Activated naive CD4-positive, alpha-beta T cell (primary cell): Measurements from ENCODE around the gene NRXN3.

Experiments
- DNase-seq, 4 experiments: peaks; one replicate each; lab custom pipeline; 2025; lab: John Stamatoyannopoulos, UW

The NRXN3 gene

DNA sequence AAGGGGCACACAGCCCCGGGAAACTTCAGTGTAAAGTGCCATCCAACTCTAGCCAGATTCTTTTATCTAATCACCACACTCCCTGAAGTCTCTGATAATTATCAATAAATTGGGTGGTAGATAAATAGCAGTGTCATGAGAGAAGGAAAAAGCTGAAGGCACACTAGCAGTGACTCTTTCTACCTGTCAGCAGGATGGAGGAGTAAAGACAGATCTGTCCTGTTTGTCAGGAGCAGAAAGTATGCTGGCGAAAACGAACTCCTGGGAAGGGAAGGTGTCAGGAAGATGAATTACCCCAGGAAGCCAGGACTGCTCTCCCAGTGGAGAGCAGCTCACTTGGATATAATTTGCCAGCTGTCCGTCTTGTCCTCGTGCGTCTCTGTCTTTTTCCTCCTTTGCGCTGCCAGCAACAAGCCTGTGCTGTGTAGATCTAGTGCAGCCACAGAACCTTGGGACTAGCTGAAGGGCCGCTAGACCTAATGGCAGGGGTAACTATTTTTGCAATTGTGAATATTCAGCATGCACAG, 1059.3 kb downstream of the NRXN3 start:
- DNase-seq: no peak

DNA sequence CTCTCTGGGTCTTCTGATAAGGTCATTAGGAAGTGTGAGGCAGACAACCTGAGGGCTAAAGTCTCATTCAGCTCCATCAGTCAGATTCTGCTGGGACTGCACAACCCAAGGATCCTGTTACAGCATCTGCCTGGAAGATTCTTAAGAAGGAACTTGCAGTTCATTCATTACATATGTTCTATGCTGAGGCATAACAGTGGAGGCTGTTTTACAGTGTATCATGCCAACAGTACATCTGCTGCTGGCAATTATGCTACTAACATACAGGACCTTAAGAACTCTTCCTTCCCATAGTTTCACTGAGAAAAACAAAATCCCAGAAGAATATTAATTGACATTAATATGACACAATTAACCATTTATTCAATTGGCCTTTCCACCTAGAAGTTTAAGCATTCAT, 1072.5 kb downstream of the NRXN3 start:
- no peak for DNase-seq

DNA sequence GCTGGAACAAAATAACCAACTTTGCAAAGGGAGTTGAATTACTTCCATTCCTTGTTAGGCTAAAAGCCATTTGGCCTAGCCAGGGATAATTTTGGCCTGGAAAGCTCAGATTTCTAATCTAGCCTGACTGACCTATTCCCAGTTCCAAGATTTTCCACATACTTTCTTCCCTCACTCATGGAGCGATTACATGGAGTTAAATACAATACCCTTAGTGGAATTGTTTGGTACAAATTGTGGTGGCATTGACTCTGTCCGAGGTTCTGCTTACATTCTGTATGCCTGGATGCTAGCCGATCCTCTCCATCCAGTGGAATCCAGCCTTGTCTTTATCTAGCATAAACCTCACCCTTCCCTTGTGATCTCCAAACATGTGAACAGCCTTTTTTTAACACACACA, 1076.0 kb downstream of the NRXN3 start:
- DNase-seq: no peak

DNA sequence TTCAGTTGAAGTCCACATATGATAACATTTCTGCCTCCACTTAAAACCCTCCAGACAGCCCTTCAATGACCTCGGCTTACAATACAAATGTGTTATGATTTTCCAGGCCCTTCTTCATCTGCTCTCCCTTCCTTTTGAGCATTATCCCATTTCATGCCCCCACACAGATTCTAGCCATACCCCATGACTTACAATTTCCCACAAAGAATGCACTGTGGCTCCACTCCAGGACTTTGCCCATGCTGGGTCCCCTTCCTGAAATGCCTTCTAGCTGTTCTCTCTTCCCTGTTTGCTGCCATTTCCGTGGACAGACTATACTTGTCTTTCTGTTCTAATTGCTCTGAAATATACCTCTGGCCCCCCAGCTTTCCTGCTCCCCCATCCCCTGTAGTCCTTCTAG, 1078.0 kb downstream of the NRXN3 start:
- DNase-seq: no peak

DNA sequence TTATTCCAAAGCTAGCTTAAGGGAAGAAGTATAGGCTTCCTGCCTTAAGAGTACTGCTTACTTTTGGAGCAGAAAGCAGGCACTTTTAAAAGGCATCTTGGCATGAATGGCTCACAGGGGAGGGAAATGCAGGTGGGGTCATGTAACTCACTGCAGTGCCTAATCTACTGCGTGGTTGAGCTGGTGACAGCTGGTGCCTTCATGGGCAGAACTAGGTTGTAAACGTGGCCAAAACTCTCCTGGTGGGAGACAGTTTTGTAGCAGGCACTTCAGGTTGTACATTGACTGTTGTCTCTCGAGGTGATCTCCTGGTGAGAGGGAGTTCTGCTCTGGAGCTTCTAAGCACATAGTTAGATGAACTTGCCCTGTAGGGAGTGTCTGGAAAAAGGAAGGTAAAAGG, 1078.6 kb downstream of the NRXN3 start:
- DNase-seq: no peak

DNA sequence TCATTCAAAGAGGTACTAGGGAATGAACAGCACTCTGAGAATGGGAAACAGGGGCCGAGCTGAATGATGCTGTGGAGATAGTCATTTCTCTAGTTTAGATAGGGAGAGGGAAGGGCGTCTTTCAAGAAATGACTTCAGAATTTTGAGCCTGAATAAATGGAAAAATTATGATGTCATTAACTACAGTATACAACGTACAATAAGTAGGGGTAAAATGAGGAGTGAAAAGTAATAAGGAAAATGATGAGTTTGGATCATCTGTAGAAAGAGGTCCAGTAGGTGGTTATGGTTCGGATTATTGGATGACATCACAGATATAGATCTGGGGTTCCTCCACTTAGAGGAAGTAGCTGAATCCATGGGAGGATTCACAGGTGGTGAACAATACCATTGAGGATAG, 1081.1 kb downstream of the NRXN3 start:
- DNase-seq: no peak

DNA sequence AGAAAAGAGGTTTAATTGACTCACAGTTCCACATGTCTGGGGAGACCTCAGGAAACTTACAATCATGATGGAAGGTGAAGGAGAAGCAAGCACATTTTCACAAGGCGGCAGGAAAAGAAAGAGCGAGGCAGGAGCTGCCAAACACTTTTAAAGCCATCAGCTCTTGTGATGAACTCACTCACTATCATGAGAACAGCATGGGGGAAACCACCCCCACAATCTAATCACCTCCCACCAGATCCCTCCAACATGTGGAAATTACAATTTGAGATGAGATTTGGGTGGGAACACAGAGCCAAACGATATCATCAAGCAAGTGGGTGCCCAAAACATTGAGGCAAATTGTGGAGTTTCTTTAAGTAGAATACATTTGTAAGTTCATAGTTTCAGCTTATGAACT, 1083.4 kb downstream of the NRXN3 start:
- no peak for DNase-seq

DNA sequence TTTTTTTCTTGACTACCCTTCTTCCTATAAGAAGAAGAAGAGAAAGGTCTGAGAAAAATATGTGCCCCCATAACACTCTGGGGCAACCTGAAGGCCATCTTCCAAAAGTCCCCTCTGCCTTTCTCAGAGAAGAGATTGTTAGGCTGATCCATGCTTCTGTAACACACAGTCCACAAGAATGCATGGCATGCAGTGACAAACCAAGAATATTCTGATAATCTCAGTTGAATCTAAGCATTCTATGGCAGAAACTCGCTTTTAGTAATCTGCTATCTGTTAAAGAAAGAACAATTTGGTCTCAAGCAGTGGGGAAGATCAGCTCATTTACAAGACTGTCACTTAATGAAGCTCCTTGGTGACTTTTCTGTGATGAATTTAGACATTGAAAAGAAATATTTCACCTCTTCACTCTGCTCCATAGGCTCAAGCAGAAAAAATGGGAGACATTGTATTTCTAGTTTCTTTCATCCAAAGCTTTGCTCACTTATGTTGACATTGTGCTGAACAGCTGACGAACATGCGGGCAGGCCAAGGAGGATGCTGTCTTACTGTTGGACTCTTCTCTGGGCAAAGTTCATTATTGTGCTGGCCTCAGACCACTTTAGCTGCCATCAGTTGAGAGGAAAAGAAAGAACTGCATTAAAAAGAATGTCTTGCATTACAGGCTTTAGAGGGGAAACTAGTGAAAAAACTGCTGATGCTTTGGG, 1084.0 kb downstream of the NRXN3 start:
- no peak for DNase-seq

DNA sequence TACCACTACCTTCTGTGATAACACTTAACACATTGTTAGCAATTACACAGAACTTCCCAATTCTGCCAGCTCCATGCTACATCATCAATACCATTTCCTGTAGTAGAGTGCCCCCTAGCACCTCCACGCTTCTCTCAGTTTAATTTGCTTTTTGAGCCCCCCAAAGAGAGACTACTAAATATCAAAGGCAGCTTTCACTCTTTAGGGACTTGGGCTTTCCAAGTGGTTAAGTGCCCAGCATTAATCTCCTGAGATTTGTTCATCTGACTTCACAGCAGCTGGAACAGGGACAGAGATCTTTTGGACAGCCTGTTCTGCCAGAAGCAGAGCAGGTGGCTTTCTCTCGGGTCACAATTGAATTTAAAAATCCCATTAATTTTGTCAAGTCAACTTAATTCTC, 1086.2 kb downstream of the NRXN3 start:
- no peak for DNase-seq

DNA sequence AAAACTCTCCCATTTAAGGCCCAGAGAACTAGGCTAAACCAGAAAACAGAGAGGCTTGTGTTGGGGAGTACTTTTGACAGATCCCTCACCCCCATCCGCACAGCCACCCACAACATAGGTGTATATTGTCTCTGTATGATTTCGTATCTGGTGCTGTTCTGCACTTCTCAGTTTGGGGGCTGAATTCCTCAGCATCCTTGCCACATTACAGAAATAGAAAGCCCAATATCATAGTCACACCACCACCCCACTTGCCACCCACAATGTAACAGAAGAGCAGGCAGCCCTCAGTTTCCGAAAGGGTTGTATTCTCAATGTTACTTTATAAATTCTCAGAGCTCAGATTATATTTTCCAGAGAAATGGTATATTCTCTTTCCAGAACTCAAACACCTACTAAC, 1090.2 kb downstream of the NRXN3 start:
- no peak for DNase-seq

DNA sequence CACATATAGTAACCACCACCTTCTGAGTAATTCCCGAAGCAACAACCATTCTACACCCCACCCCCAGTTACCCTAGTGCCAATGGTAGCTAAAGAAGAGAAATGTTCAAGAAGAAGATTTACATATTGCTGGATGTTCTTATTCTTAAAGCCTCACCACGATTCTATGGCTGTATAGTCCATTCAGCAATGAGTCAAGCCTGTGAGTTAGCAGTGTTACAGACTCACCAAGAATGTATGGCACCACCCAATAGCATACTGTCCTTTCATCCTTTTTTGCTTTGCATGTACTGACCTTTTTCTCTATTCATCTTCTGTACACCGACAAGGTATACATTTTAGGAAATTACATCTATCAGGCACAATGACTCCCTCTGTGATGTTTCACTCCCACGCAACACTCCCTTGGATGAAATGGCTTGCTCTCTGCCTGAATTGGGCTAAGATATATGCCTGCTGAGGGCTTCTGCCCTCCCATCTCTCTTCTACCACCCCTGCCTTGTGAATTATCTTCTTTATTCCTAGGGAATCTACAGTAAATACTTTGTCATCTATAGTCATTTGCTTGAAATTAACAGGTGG, 1095.3 kb downstream of the NRXN3 start:
- no peak for DNase-seq

DNA sequence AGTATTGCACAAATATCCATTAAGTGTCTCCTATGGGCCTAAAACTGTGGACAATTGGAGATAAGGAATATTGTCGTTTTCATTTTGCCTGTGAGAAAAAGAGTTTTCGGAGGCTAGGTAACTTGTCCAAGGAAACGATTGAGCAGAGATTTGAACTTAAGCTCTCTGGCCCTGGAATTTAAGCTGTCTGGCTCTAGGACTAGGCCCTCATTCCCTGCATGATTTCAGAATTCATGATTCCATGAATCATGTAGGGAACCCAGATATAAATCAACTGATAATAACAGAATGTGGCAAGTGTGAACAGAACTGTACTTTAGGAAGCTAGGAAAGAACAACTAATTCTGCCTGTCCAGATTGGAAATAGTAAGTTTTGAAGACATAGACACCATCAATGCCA, 1100.2 kb downstream of the NRXN3 start:
- DNase-seq: no peak

DNA sequence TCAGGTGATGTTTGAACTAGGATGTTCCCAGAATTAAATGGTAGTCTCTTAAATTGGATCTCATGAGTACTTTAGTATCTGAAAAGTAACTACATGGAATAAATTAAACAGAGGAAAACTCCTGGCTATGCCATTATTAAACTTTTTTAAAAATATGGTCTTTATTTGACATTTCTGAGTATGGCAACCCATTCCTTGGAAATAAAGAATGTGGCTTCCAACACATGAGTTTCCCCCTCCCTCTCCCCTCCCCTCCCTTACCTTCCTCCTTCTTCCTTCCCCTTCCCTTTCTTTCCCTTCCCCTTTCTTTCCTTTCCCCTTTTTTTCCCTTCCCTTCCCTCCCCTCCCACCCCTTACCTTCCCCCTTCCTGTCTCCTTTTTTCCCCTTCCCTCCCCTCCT, 1100.9 kb downstream of the NRXN3 start:
- DNase-seq: no peak

DNA sequence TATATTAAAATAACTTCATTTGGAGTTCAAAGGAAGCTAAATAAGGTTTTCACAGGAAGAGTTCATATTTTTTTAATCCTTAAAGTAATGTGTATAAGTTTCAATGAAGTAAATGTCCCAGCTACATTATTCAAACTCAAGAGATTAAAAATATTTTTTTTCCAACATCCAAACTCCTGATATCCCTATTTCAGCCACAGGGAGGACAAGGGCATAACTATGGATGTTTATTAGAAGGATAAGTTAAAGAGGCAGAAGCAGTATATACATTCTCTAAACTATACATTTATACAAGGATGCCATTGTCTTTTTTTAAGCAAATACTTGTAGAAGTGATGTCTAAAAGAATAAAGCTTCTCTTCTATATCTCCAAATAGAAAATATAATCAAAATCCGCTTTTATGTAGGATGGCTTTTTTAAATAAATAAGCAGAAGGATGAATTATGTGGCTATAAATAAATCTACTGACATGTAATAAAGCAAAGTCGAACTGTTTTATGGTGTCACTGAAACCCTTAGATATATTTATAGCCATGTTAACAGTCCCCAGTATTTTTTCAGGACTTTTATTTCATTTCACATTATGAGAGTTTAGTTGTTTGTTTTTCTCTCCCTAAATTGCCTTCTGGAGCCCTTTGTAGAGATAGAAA, 1104.6 kb downstream of the NRXN3 start:
- DNase-seq: no peak

DNA sequence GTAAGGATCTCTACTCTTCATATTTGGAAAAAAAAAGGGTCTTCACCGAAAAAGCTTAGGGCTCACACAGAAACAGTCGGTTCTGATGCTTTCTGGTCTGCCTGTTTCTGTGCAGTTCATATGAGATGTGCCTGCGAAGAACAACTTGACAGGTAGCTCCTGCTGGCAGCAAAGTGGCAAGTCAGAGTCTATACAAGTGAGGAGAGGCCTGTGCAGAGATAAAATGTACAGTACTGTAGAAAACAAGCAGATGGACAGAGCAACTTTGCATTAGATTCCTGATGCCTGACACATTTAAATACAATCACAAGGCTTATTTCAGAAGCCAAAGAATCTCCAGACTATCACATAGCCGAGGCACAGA, 1105.1 kb downstream of the NRXN3 start:
- no peak for DNase-seq

DNA sequence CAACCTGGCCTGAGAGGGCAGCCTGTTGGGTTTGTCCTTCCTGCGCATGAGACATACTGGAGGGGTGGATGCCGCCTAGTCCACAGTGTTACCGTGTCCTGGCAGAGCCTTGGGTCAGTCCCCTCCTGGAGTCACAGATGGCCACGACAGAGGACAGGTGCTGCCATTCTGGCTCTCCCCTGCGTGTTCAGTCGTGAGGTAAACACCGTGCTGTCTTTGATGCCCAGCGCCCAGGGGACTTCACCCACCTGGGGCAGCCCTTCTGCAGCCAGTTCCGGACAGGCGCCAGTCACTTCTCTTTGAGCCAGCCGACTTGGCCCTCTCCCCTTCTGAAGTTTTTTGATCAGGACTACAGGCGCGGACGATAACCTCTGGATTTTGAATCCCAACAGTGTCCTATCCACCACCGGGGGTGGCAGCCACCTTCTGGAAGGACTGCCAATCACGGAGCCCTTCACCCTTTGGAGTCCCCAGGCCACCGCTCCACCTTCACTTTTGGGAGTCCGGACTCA, 1108.2 kb downstream of the NRXN3 start:
- DNase-seq: no peak

DNA sequence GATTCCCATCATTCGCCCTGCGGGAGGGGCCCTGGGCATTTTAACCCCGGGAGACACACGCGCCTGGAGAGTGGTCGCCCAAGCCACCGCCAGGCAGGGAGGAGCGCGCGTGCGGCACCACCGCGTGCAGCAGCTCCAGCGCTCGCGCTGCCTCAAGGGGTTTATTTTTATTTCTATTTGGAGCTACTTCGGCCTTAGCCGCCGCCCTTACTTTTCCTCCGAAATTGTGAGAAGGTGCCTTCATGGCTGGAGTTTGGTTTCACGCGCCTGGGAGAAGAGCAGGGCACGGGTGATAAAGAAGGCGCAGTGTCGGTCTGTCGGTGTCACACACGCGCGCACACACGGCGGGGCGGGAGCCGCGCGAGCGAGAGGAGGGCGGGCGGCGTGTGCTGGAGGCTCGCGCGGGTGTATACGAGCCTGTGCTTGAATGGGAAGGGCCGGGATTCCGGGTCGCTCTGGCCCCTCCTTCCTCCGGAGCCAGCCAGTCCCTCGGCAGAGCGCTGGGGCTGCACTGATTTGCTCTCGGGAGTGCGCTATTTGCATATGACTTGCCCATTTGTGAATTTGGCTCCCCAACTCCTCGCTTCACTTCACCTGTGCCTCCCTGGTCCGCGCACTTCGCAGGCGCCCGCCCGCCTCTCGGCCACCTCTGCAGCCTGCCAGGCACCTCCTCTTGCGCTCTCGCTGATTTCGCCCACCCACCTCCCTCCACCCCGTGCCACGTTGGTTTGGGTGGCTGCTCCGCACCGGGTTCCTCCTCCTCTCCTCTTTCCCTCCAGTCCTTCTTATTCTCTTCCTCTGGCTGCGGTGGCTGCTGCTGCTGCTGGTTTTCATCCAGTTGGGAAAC, 1108.8 kb downstream of the NRXN3 start:
- DNase-seq: no peak

DNA sequence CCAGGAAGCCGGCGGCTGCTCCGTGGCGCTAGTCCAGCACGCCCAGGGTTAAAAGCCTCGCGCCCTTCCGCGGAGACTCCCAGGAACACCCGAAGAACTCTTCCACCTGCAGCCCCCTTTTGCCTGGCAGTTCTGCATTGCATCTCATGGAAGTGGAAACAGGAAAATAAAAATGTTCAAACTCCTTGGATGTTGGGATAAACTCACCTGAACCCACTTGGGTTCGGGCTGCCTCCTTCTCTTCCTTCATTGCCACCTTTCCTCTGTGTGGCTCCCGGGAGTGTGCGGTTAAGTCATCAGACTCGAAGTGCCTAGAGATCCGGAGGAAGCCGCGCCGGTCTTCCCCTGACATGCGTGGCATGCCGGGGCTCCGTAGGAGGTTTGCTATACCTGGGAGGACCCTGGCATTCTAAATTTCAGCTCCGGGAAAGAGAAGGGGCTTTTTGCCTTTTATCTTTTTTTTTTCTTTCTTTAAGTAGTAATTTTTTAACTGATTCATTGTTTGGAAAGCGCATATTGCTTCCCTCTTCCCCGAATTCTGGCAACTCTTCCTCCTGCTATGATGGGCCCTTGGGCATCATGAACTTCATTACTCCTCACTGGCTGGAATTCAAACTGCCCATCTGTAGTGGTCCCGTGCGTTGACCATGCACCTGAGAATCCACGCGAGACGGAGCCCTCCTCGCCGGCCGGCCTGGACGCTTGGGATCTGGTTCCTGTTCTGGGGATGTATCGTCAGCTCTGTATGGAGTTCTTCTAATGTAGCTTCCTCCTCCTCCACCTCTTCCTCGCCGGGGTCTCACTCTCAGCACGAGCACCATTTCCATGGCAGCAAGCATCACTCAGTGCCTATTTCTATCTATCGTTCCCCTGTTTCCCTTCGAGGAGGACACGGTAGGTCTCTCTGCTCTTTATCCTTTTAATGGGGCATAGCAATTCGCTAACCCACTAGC, 1109.7 kb downstream of the NRXN3 start:
- no peak for DNase-seq

DNA sequence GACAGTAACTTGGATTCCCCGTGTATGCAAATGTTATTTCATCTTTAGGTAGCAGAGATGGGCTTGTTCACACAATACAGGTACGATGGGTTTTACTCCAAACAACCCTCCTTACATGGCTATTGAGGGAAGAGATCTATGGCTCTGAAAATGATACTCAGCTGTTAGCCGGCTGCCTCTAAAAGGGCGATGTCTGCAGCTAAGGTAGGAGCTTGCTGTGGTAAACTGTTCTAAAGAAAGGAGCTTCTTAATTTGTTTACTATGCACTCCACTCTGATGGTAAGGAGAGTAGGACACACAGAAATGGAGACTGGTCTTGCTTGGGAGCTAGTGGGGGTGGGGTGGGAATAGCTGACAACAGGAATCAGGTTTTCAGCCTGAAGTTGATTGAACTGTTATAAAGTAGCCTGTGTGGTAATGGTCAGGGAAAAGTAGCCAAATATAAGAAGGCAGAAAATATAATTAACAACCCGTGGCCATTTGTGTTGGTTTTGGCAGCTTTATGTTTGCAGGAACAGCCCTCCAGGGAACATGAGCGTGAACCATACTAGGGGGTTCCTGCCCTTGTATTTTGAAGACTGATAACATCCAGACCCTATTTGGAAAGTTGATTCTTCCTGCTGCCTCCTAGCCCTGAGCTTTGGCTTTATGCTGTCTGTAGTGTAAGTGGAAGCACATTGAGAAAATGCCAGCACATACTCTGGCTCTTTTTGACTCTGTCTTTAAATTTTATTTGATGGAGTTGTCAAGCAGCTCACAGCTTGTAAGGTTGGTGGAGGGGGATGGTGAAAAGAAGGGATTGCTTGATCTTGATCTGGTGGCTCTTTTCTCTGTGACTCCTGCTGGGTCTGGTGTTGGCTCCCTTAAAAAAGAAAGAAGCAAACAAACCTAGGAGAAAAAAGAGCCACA, 1111.3 kb downstream of the NRXN3 start:
- DNase-seq: no peak

DNA sequence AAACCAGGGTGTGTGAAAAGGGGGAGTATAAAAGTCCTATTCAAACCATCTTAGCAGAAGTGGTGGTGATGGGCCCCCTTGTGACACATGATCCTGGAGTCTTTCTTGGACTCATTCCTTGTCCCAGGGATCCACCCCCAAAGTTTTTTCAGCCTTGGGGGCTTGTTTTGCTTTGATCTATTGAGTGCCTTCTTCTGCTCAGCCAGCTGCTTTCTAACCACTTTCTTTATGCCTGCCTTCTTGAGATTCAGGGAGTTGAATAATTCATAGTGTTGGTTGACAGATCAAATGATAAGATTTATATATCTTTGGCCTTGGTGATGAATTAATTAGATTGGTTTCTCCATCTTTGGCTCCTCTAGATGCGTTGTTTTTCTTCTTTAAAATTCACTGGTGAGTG, 1114.4 kb downstream of the NRXN3 start:
- no peak for DNase-seq
